Epidermal melanocyte (primary cell): ENCODE data around the gene SPATA17.

Experiments used
- DNase-seq: peaks from one replicate; pipeline ENCODE4 v3.0.0; 2011; ENCODE audit warnings: low spot score; ENCODE audit not compliant: insufficient read length

The SPATA17 gene

GRCh38 chr1:217911908-217912307 lies 280.8 kb downstream of the SPATA17 start:
- no peak for DNase-seq

GRCh38 chr1:217917281-217917887 lies 286.2 kb downstream of the SPATA17 start:
- no peak for DNase-seq

GRCh38 chr1:217919683-217920388 lies 288.7 kb downstream of the SPATA17 start:
- DNase-seq: no peak
